Measurements from ENCODE around the gene SDCCAG8. TPM values are rescaled to one million over a fixed set of nuclear protein-coding genes. Genes with fewer than 3 reads are reported as not detected.

SDCCAG8 gene
- total and polyA plus RNA-seq, 11 donors, result 7.8 to 36.6 (median 21.6) TPM

DNA sequence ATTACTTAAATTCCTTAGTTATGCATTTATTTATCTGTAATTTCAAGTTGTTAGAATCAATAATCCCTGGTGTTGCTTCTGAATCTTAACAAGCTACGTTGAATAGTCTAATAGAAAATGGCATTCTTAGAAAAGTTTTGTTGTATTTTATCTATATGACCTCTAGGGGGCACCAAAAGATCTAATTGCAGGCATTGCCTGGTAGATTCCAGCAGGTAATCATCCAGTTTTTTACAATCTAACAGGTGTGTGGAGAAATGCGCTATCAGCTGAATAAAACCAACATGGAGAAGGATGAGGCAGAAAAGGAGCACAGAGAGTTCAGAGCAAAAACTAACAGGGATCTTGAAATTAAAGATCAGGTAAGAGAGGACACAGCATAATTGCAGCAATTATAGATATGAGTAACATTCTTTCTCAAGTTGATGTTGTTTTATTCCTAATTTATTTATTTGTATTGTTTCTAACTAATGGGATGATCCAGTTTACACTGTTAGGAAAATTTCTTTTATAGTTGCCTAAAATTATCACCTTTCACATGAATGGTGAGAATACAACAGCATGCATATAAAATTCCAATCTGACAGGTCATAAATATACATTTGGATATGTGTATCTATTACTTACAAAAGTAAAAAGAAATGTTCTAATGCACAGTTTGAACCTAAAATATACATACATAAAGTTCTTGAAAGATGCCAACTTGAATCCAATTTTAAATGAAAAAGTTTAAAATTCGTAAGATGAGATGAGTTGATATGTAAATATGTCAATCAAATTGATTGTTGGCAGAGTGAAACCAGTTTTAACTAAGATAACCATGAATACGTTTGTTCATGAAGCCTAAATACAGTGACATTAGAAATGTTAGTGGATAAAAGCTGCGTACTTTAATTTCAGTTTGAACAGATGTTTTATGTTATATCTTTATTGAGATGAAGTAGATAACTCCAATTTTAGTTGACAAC, 88.4 kb downstream of the SDCCAG8 start:
- H3K27me3 ChIP-seq, result no peaks in the 10 kb centered on the region
- H3K27ac ChIP-seq, result no peak overlapping the region
- TF ChIP-seq POLR2A (IDR thresholded peaks at IDR 0.05), result no peak
- TF ChIP-seq, protein P1, sequence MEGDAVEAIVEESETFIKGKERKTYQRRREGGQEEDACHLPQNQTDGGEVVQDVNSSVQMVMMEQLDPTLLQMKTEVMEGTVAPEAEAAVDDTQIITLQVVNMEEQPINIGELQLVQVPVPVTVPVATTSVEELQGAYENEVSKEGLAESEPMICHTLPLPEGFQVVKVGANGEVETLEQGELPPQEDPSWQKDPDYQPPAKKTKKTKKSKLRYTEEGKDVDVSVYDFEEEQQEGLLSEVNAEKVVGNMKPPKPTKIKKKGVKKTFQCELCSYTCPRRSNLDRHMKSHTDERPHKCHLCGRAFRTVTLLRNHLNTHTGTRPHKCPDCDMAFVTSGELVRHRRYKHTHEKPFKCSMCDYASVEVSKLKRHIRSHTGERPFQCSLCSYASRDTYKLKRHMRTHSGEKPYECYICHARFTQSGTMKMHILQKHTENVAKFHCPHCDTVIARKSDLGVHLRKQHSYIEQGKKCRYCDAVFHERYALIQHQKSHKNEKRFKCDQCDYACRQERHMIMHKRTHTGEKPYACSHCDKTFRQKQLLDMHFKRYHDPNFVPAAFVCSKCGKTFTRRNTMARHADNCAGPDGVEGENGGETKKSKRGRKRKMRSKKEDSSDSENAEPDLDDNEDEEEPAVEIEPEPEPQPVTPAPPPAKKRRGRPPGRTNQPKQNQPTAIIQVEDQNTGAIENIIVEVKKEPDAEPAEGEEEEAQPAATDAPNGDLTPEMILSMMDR (IDR thresholded peaks at IDR 0.05), result peak; percentile 61 to 84 (median 80)
- peaks cover 0 to 9% (median 0%) of the 10 kb centered on the region in 12 donors for H3K4me1 ChIP-seq
- H3K9me3 ChIP-seq, result no peaks in the 10 kb centered on the region
- no peak for ATAC-seq
- no peak for DNase-seq
- H3K4me3 ChIP-seq, result no peak overlapping the region
- H3K36me3 ChIP-seq, result peaks cover 0 to 67% (median 38%) of the 10 kb centered on the region in 9 donors
- WGBS, 4 donors, result 62 to 67% (median 64%) methylated on average over 5 of the region's 5 CpGs
- intact Hi-C loops (cut with DNase I), result loop anchor here in 9 of 10 donors (1.0 to 10.0 kb wide), 9 partner anchors 401 to 948 kb away; no protein-coding TSS in a partner anchor

DNA sequence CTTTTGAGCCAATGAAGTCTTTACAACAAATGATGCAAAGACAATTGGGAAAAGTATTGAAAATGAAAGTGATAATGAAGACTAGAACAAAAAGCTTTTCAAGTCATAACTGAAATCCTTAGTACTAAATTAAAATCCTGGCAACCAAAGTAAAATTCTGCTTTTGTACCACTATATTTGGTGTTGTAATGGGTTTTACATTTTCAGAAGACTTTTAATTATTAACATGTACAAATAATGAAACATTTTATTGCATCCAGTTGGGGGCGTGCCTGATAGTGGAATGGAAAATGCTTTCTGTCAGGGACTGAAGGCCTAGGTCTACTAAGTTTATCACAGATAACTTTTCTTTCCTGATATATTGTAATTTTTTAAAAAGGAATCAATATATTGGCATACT, 89.4 kb downstream of the SDCCAG8 start:
- H3K4me3 ChIP-seq, result no peak overlapping the region
- 79 to 83% (median 81%) methylated on average over 1 of the region's 1 CpG for WGBS, 4 donors
- no peaks in the 10 kb centered on the region for H3K27me3 ChIP-seq
- no peak overlapping the region for H3K27ac ChIP-seq
- no peaks in the 10 kb centered on the region for H3K9me3 ChIP-seq
- peaks cover 0 to 9% (median 0%) of the 10 kb centered on the region in 12 donors for H3K4me1 ChIP-seq
- TF ChIP-seq, protein P1 (IDR thresholded peaks at IDR 0.05), result peak in 5 of 12 donors; percentile 7 to 23 (median 18)
- no peak for TF ChIP-seq POLR2A (IDR thresholded peaks at IDR 0.05)
- peaks cover 0 to 59% (median 41%) of the 10 kb centered on the region in 9 donors for H3K36me3 ChIP-seq
- intact Hi-C loops (cut with DNase I), result loop anchor here (2.0 to 10.0 kb wide), 8 partner anchors 400 to 930 kb away; partner anchors contain the start of gene ZBTB18 (in 1 of the 10)
- ATAC-seq (no peak), DNase-seq (no peak)

DNA sequence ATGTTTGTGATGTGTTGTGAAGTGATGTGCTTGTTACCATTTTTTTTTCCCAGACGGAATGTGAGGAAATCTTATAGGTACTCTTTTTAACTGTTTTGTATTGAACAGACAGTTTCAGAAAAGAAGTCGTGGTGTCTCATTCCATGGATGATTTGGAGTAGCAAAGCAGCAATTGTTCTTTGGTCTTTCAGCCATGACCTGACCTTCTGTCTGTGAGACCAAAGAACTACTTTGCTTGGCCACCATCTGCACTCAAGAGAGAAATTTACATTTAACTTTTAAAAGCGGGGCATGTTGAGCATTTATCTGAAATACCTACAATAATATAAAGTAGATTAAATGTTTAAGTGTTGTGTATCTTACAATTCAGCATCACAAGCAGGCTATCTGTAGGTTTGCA, 90.2 kb downstream of the SDCCAG8 start:
- Histone ChIP-seq H3K9me3 (no peaks in the 10 kb centered on the region), H3K27me3 (no peaks in the 10 kb centered on the region), H3K4me3 (no peak overlapping the region), H3K36me3 (peaks cover 0 to 54% (median 40%) of the 10 kb centered on the region in 9 donors), H3K4me1 (peaks cover 0 to 9% (median 0%) of the 10 kb centered on the region in 12 donors), H3K27ac (no peak overlapping the region)
- ATAC-seq, result no peak
- TF ChIP-seq, protein P1 (IDR thresholded peaks at IDR 0.05), result no peak
- TF ChIP-seq POLR2A (IDR thresholded peaks at IDR 0.05), result no peak
- 81 to 90% (median 82%) methylated on average over 3 of the region's 3 CpGs for WGBS, 4 donors
- no peak for DNase-seq
- intact Hi-C loops (cut with DNase I), result loop anchor here in 7 of 10 donors (2.0 to 10.0 kb wide), 6 partner anchors 399 to 927 kb away; partner anchors contain the start of gene ZBTB18 (in 1 of the 7)

DNA sequence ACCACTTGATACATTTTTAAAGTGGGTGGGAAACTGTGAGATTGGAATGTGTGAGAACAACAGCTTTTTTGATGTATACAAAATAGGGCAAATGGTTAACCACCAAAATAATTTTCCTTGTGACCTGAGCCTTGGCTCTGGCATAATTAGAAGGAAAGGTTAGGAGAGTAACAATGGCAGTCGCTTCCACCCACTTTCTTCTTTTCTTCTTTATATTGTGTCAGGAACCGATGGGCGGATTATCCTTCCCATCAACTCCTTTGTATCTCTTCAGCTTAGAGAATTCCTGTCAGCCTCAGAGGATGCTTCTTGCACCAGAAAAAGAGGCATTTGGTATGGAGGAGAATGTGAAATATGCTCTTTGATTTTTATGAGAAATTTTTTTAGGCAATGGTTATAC, 90.6 kb downstream of the SDCCAG8 start:
- peaks cover 0 to 9% (median 0%) of the 10 kb centered on the region in 12 donors for H3K4me1 ChIP-seq
- H3K27me3 ChIP-seq, result no peaks in the 10 kb centered on the region
- H3K27ac ChIP-seq, result no peak overlapping the region
- ATAC-seq, result no peak
- WGBS, 4 donors, result 85 to 98% (median 93%) methylated on average over 3 of the region's 3 CpGs
- no peak for DNase-seq
- intact Hi-C loops (cut with DNase I), result loop anchor here in 7 of 10 donors (2.0 to 10.0 kb wide), 6 partner anchors 398 to 926 kb away; partner anchors contain the start of gene ZBTB18 (in 1 of the 7)
- TF ChIP-seq, protein P1 (IDR thresholded peaks at IDR 0.05), result no peak
- TF ChIP-seq POLR2A (IDR thresholded peaks at IDR 0.05), result no peak
- no peak overlapping the region for H3K4me3 ChIP-seq
- no peaks in the 10 kb centered on the region for H3K9me3 ChIP-seq
- H3K36me3 ChIP-seq, result peaks cover 0 to 54% (median 40%) of the 10 kb centered on the region in 9 donors
